Fibroblast of pulmonary artery (primary cell): ENCODE measurements around the gene DNAJB11.
A peak's percentile ranks its signal among the peaks of the same experiment; 100 is the strongest.

Experiments used
- DNase-seq: peaks from one replicate; pipeline ENCODE4 v3.0.0-alpha.2; 2010; ENCODE audit warnings: low read depth
- H3K4me3 ChIP-seq: replicated peaks from 2 replicates; pipeline ENCODE4 v1.5.1; 2011; ENCODE audit warnings: low read depth, mild to moderate bottlenecking, control low read depth, low read length, moderate library complexity
- TF ChIP-seq, protein P1 (sequence below): IDR thresholded peaks from 2 replicates; pipeline ENCODE4 v1.5.1; 2011; ENCODE audit warnings: mild to moderate bottlenecking, control low read depth, low read length, inconsistent platforms; ENCODE audit errors: missing control alignments

The DNAJB11 gene

DNA sequence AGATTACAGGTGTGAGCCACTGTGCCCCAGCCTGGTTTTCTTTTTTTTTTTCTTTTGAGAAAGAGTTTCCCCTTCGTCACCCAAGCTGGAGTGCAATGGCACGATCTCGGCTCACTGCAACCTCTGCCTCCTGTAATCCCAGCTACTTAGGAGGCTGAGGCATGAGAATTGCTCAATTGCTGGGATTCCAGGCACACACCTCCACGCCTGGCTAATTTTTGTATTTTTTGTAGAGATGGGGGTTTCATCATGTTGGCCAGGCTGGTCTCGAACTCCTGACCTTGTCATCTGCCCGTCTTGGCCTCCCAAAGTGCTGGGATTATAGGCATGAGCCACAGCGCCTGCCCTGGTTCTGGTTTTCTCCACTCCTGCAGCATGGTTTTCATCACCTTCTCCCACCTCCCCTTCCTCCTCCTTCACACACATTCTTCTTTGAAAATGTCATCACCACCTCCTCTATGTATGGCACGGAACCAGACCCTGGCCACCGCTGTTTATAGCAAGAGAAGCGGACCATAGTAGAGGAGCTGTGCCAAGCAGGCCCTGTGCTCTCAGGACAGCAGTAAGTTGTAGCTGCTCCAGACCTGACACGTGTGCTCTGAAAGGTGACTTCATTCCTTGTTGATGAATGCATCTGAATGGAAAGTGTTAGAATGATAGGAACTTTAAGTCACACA lies 27.7 kb downstream of the DNAJB11 start:
- peak; percentile 68 for DNase-seq
- TF ChIP-seq, protein P1, sequence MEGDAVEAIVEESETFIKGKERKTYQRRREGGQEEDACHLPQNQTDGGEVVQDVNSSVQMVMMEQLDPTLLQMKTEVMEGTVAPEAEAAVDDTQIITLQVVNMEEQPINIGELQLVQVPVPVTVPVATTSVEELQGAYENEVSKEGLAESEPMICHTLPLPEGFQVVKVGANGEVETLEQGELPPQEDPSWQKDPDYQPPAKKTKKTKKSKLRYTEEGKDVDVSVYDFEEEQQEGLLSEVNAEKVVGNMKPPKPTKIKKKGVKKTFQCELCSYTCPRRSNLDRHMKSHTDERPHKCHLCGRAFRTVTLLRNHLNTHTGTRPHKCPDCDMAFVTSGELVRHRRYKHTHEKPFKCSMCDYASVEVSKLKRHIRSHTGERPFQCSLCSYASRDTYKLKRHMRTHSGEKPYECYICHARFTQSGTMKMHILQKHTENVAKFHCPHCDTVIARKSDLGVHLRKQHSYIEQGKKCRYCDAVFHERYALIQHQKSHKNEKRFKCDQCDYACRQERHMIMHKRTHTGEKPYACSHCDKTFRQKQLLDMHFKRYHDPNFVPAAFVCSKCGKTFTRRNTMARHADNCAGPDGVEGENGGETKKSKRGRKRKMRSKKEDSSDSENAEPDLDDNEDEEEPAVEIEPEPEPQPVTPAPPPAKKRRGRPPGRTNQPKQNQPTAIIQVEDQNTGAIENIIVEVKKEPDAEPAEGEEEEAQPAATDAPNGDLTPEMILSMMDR = no peak
- no peak overlapping the region for H3K4me3 ChIP-seq

- TF ChIP-seq, protein P1 = no peak
- H3K4me3 ChIP-seq = no peak overlapping the region
- no peak for DNase-seq
These were observed 28.2 kb downstream of the DNAJB11 start for GRCh38 chr3:186598794-186599141.

- TF ChIP-seq, protein P1 = no peak
These were observed 28.7 kb downstream of the DNAJB11 start for GRCh38 chr3:186599142-186599784.

DNA sequence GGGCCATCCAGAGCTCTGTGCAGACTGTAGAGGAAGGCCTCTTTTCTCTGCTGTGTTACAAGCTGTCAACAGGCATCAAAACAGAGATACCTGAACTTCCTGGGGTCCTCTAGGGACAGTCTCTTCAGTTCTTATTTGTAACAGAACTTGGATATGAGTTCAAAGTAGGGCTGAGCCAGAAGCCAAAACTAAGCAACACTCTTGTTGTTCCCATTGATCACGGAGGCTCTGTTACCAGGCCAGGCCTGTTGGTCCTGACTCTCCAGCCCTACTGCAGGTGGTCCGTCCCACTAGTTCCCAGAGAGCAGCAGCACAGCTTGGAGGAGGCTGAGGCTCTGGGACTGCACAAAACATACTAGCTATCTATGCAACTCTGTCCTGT lies 29.3 kb downstream of the DNAJB11 start:
- H3K4me3 ChIP-seq = no peak overlapping the region
- TF ChIP-seq, protein P1 = no peak
- no peak for DNase-seq

More at GRCh38 chr3:186599142-186599784, 28.7 kb downstream of the DNAJB11 start:
- no peak for DNase-seq
- no peak overlapping the region for H3K4me3 ChIP-seq

DNA sequence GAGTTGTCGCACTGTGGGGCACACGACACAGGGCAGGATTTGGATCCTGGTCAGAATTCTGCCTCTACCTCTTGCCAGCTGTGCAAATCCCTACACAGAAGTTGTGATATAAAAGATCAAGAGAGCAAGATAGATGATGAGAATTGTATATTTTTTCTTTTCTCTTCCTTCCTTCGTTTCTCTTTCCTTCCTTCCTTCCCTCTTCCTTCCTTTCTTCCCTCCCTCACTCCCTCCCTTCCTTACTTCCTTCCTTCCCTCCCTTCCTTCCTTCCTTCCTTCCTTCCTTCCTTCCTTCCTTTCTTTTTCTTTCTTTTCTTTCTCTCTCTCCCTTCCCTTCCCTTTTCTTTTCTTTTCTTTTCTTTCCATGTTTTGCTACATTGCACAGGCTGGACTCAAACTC lies 30.4 kb downstream of the DNAJB11 start:
- no peak for DNase-seq

DNA sequence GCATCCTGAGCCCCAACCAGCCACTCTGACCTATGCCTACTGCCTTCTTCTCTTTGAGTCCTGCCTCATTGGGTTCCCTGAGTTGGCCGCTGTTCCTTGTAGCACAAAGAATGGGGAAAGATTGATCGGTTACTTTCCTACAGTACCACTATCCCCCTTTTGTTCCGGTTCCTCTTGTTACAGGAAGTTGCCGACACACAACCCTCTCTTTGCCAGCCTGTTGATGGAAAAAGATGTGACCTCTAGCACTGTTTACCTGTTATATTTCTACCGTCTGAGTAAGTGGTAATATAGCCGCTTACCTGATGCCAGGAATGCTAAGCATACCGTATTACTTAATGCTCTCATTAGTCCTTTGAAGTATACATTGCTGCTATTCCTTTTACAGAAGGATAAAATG lies 32.6 kb downstream of the DNAJB11 start:
- TF ChIP-seq, protein P1 = no peak
- H3K4me3 ChIP-seq = no peak overlapping the region
- no peak for DNase-seq

More for the DNA sequence above, 30.4 kb downstream of the DNAJB11 start:
- no peak overlapping the region for H3K4me3 ChIP-seq
- TF ChIP-seq, protein P1 = no peak

DNA sequence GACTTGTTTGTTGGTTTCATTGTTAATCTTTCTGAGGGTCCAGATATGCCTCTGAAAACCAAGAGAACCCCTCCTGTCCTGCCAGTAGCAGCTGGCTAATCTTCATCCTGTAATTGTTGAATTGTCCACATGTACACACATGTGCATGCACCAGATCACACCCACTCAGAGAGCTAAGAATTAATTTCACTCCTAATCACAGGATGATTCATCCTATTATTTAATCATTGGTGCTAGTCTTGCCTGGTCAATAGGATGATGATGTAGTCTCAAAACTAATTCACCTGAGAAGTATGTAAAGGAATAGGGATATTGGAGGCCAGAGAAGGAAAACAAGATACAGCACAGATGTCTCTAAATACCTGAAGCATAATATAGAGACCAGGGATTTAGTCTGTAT lies 34.6 kb downstream of the DNAJB11 start:
- TF ChIP-seq, protein P1 = no peak
- DNase-seq = no peak
- H3K4me3 ChIP-seq = no peak overlapping the region
